ENCODE data around the gene ZMAT5.

The ZMAT5 gene

DNA sequence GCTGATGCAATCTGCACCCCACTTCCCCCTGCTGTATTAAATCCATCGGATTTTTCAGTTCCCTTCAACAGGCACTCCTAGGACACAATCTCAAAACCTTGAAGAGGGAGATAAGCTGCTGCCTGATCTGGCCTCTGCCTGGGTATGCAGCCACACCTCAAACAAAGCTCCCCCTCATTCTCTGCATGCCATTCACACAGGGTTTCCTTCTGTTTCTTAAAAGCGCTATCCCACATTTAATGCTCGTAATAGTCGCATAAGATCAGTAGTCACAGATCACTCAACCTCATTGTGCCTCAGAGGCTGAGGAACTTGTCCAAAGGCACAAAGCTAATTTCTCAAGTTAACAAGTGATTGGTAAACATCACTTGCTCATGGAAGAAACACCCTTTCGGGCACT is 34.3 kb upstream of the ZMAT5 start:
- no peak for DNase-seq (ENCODE audit: low read depth)
- H3K4me3 ChIP-seq (ENCODE audit: control insufficient read depth, low read depth, low read length), result no peak overlapping the region
- TF ChIP-seq, protein P1, sequence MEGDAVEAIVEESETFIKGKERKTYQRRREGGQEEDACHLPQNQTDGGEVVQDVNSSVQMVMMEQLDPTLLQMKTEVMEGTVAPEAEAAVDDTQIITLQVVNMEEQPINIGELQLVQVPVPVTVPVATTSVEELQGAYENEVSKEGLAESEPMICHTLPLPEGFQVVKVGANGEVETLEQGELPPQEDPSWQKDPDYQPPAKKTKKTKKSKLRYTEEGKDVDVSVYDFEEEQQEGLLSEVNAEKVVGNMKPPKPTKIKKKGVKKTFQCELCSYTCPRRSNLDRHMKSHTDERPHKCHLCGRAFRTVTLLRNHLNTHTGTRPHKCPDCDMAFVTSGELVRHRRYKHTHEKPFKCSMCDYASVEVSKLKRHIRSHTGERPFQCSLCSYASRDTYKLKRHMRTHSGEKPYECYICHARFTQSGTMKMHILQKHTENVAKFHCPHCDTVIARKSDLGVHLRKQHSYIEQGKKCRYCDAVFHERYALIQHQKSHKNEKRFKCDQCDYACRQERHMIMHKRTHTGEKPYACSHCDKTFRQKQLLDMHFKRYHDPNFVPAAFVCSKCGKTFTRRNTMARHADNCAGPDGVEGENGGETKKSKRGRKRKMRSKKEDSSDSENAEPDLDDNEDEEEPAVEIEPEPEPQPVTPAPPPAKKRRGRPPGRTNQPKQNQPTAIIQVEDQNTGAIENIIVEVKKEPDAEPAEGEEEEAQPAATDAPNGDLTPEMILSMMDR (conservative IDR thresholded peaks at IDR 0.05; ENCODE audit: control insufficient read depth, insufficient read depth, low read depth, low read length), result no peak

DNA sequence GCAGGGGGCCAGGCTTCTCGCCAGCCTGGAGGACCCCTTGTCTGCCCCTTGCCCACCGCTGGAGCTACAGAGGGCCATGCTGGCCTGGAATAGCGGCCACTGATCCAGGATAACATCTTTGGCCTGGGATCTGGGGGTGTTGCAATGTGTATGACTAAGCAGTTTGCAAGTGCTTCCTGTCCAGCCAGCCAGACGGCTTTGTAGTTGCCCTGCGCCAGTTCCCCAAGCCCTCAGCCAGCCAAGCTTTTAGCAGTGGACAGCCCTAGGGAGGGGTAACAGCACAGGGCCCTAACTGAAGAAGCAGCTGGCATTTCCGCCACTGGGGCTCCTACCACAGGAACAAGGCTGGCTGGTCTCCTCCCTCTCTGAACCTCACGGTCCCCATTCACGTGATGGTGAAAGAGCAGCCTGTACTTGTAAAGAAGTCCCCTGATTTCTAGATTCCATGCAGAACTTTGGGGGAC is 32.4 kb upstream of the ZMAT5 start:
- H3K4me3 ChIP-seq (ENCODE audit: control insufficient read depth, low read depth, low read length), result no peak overlapping the region
- TF ChIP-seq, protein P1 (conservative IDR thresholded peaks at IDR 0.05; ENCODE audit: control insufficient read depth, insufficient read depth, low read depth, low read length), result no peak
- peak; percentile 95 for DNase-seq (ENCODE audit: low read depth)

DNA sequence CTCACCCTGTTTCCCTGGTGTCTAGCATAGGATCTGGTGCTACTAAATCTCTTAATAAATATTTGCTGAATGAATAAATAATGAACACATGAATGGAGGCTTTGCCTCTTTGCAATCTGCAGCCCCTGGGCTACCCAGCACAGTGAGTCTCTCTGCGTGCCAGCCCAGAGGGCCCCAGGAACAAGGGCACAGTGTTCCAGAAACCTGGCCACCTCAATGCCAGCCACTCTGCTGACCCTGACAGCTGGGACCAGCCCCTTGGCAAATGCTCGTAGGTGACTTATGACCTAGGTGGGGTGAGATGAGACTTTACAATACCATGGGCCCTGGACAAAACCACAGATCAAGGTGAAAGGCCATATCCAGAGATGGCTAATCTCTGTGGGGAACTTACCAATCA is 32.0 kb upstream of the ZMAT5 start:
- DNase-seq (ENCODE audit: low read depth), result no peak
- no peak overlapping the region for H3K4me3 ChIP-seq (ENCODE audit: control insufficient read depth, low read depth, low read length)
- TF ChIP-seq, protein P1 (conservative IDR thresholded peaks at IDR 0.05; ENCODE audit: control insufficient read depth, insufficient read depth, low read depth, low read length), result no peak

DNA sequence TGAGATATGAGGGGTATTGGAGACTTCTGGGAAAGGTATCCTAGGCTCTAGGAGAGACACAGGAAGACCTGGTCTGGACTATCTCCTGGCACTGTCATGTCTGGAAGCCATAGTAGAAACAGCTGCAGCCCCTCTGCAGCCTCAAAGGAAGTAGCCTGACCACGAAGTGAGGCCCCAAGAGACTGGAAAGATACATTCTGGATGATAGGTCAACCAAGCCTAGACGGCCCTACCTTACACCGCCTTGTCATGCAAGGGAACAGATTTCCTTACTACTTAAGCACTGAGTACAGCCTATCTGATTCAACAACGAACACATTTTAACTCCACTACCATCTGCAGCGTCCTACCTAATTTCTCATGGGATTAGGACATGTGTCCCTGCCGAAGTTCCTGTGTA is 31.5 kb upstream of the ZMAT5 start:
- no peak overlapping the region for H3K4me3 ChIP-seq (ENCODE audit: control insufficient read depth, low read depth, low read length)
- TF ChIP-seq, protein P1 (conservative IDR thresholded peaks at IDR 0.05; ENCODE audit: control insufficient read depth, insufficient read depth, low read depth, low read length), result no peak
- DNase-seq (ENCODE audit: low read depth), result peak; percentile 42

DNA sequence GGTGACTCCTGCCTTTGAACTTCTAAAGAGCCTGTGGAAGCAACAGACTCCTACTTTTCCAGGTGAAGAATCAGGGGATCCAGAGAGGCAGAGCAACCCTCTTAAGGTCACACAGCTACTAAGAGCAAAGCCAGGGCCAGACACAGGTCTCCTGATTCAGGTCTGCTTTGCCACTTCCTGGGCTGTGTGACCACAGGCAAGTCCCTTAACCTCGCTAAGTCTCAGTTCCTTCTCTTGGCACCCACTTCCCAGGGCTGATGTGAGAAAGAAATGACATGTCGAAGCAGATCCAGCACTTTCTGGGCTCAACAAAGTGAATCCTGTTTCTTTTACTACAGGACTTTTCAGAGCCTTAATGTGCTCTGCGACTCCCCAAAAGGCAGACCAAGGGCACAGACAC is 30.5 kb upstream of the ZMAT5 start:
- no peak for DNase-seq (ENCODE audit: low read depth)
- no peak overlapping the region for H3K4me3 ChIP-seq (ENCODE audit: control insufficient read depth, low read depth, low read length)
- TF ChIP-seq, protein P1 (conservative IDR thresholded peaks at IDR 0.05; ENCODE audit: control insufficient read depth, insufficient read depth, low read depth, low read length), result no peak

DNA sequence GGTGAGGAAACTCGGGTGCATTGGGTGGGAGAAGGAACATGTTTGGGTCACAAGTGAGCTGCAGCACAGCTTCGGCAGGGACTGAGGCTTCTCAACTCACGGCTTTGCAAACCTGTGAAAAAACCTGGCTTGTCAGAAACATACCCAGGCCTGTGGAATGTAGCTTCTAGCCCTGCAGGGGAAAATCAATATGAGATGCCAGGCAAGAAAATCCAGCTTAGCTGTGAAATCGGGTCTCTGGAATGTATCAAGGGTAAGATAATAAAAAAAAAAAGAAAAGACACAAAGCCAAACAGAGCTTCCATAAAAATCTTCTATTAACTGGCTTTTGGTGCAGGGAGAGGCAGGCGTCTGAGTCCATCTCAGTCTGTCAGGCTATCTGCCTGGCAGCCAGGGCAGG is 28.9 kb upstream of the ZMAT5 start:
- DNase-seq (ENCODE audit: low read depth), result no peak
- TF ChIP-seq, protein P1 (conservative IDR thresholded peaks at IDR 0.05; ENCODE audit: control insufficient read depth, insufficient read depth, low read depth, low read length), result no peak
- H3K4me3 ChIP-seq (ENCODE audit: control insufficient read depth, low read depth, low read length), result no peak overlapping the region

DNA sequence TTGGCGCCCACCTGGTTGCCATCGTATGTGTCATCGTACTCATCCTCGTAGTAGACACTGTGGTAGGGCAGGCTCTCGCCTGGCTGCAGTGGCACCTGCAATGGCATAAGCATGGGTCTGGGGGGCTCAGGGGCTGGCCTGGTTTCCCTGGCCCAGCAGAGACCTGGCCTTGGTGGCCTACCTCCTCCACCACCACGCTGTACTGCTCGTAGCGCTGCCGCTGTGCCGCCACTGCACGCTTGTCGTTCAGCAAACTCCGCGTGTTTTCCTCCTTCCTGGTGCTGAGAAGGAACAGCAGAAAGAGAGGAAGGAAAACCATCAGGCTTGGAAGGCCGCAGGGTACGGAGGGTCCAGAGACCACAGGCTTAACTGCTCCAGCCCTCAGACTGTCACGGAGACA is 26.6 kb upstream of the ZMAT5 start:
- no peak overlapping the region for H3K4me3 ChIP-seq (ENCODE audit: control insufficient read depth, low read depth, low read length)
- TF ChIP-seq, protein P1 (conservative IDR thresholded peaks at IDR 0.05; ENCODE audit: control insufficient read depth, insufficient read depth, low read depth, low read length), result no peak
- no peak for DNase-seq (ENCODE audit: low read depth)
